Immature natural killer cell (primary cell): Measurements from ENCODE around the gene SRGAP3. TPM values are rescaled to one million over a fixed set of nuclear protein-coding genes. Genes with fewer than 3 reads are reported as not detected.

Source experiments
- DNase-seq, 3 donors: peaks; one replicate each; pipeline ENCODE4 v3.0.0; 2022; ENCODE audit warnings: mixed read lengths in 1 of 3
- H3K27ac Mint-ChIP-seq, 6 donors: one replicate each; pipeline ENCODE4 v1.8.0; 2020; ENCODE audit warnings: mixed read lengths in 6 of 6, mild to moderate bottlenecking in 5 of 6, inconsistent platforms in 4 of 6, moderate library complexity in 3 of 6
- H3K27me3 Mint-ChIP-seq, 3 donors: one replicate each; pipeline ENCODE4 v1.8.0; 2020 to 2021; ENCODE audit warnings: low read depth in 3 of 3, mild to moderate bottlenecking in 3 of 3, mixed read lengths in 3 of 3, moderate library complexity in 3 of 3, inconsistent platforms in 1 of 3
- H3K36me3 Mint-ChIP-seq, 3 donors: one replicate each; pipeline ENCODE4 v1.8.0; 2020; ENCODE audit warnings: mixed read lengths in 3 of 3, inconsistent platforms in 2 of 3, mild to moderate bottlenecking in 2 of 3
- H3K4me1 Mint-ChIP-seq, 2 donors: one replicate each; pipeline ENCODE4 v1.8.0; 2020; ENCODE audit warnings: inconsistent platforms in 2 of 2, mild to moderate bottlenecking in 2 of 2, mixed read lengths in 2 of 2, moderate library complexity in 1 of 2
- H3K4me3 Mint-ChIP-seq, 5 donors: one replicate each; pipeline ENCODE4 v1.8.0; 2020; ENCODE audit warnings: mild to moderate bottlenecking in 5 of 5, mixed read lengths in 5 of 5, inconsistent platforms in 3 of 5, moderate library complexity in 3 of 5
- H3K9me3 Mint-ChIP-seq, 6 donors: one replicate each; pipeline ENCODE4 v1.8.0; 2020; ENCODE audit warnings: mild to moderate bottlenecking in 6 of 6, mixed read lengths in 6 of 6, inconsistent platforms in 4 of 6, moderate library complexity in 3 of 6
- polyA plus RNA-seq, 3 donors: library from polyadenylated mRNA; unstranded; fragments of 300-500 nt; fragmentation: Illumina TruSeq; gene quantifications; one replicate each; pipeline ENCODE4 v1.2.3, GENCODE V29; 2021

Gene SRGAP3
- polyA plus RNA-seq, 3 donors from 2014 or later, result 0.29 to 0.99 TPM; not detected in 1

- no peak overlapping the region for H3K4me3 Mint-ChIP-seq
- H3K9me3 Mint-ChIP-seq, result peaks cover 0 to 6% (median 1%) of the 10 kb centered on the region in 6 donors
- H3K27ac Mint-ChIP-seq, result no peak overlapping the region
- H3K36me3 Mint-ChIP-seq, result peaks cover 0 to 6% (median 3%) of the 10 kb centered on the region in 3 donors
- no peak for DNase-seq
- no peaks in the 10 kb centered on the region for H3K4me1 Mint-ChIP-seq
- H3K27me3 Mint-ChIP-seq, result peaks cover 0 to 14% (median 1%) of the 10 kb centered on the region in 3 donors
Observed at GRCh38 chr3:9066775-9067174, 182.7 kb downstream of the SRGAP3 start.

- Mint-ChIP-seq H3K4me1 (no peaks in the 10 kb centered on the region), H3K9me3 (peaks cover 0 to 6% (median 1%) of the 10 kb centered on the region in 6 donors), H3K27ac (no peak overlapping the region), H3K36me3 (peaks cover 0 to 6% (median 3%) of the 10 kb centered on the region in 3 donors), H3K27me3 (peaks cover 0 to 14% (median 1%) of the 10 kb centered on the region in 3 donors), H3K4me3 (no peak overlapping the region)
- no peak for DNase-seq
Observed at GRCh38 chr3:9066141-9066540, 183.3 kb downstream of the SRGAP3 start.

GRCh38 chr3:9064850-9065249 lies 184.6 kb downstream of the SRGAP3 start:
- no peak for DNase-seq
- peaks cover 0 to 11% (median 1%) of the 10 kb centered on the region in 3 donors for H3K27me3 Mint-ChIP-seq
- no peak overlapping the region for H3K4me3 Mint-ChIP-seq
- H3K36me3 Mint-ChIP-seq, result peaks cover 0 to 6% (median 3%) of the 10 kb centered on the region in 3 donors
- H3K9me3 Mint-ChIP-seq, result peaks cover 0 to 6% (median 1%) of the 10 kb centered on the region in 6 donors
- H3K4me1 Mint-ChIP-seq, result no peaks in the 10 kb centered on the region
- no peak overlapping the region for H3K27ac Mint-ChIP-seq

GRCh38 chr3:9064251-9064650 lies 185.2 kb downstream of the SRGAP3 start:
- peaks cover 0 to 11% (median 3%) of the 10 kb centered on the region in 3 donors for H3K27me3 Mint-ChIP-seq

GRCh38 chr3:9062570-9062969 lies 186.9 kb downstream of the SRGAP3 start:
- Mint-ChIP-seq H3K4me3 (no peak overlapping the region), H3K27ac (no peak overlapping the region), H3K9me3 (peaks cover 0 to 6% (median 1%) of the 10 kb centered on the region in 6 donors), H3K27me3 (peaks cover 0 to 11% (median 4%) of the 10 kb centered on the region in 3 donors), H3K4me1 (no peaks in the 10 kb centered on the region), H3K36me3 (peaks cover 0 to 6% (median 3%) of the 10 kb centered on the region in 3 donors)
- DNase-seq, result no peak

More at GRCh38 chr3:9064251-9064650, 185.2 kb downstream of the SRGAP3 start:
- Mint-ChIP-seq H3K4me1 (no peaks in the 10 kb centered on the region), H3K36me3 (peaks cover 0 to 6% (median 3%) of the 10 kb centered on the region in 3 donors), H3K4me3 (no peak overlapping the region), H3K9me3 (peaks cover 0 to 6% (median 1%) of the 10 kb centered on the region in 6 donors), H3K27ac (no peak overlapping the region)
- no peak for DNase-seq

- H3K4me1 Mint-ChIP-seq, result no peaks in the 10 kb centered on the region
- DNase-seq, result no peak
Observed at GRCh38 chr3:9061634-9062033, 187.8 kb downstream of the SRGAP3 start.

GRCh38 chr3:9059489-9060400 lies 189.7 kb downstream of the SRGAP3 start:
- H3K9me3 Mint-ChIP-seq, result peaks cover 0 to 6% (median 1%) of the 10 kb centered on the region in 6 donors
- no peak for DNase-seq
- H3K4me3 Mint-ChIP-seq, result no peak overlapping the region
- no peaks in the 10 kb centered on the region for H3K4me1 Mint-ChIP-seq
- H3K27me3 Mint-ChIP-seq, result peaks cover 0 to 11% (median 4%) of the 10 kb centered on the region in 3 donors
- H3K36me3 Mint-ChIP-seq, result peaks cover 0 to 6% (median 3%) of the 10 kb centered on the region in 3 donors
- no peak overlapping the region for H3K27ac Mint-ChIP-seq

More at GRCh38 chr3:9061634-9062033, 187.8 kb downstream of the SRGAP3 start:
- peaks cover 0 to 6% (median 1%) of the 10 kb centered on the region in 6 donors for H3K9me3 Mint-ChIP-seq
- H3K4me3 Mint-ChIP-seq, result no peak overlapping the region
- no peak overlapping the region for H3K27ac Mint-ChIP-seq
- H3K36me3 Mint-ChIP-seq, result peaks cover 0 to 6% (median 3%) of the 10 kb centered on the region in 3 donors
- peaks cover 0 to 11% (median 4%) of the 10 kb centered on the region in 3 donors for H3K27me3 Mint-ChIP-seq

GRCh38 chr3:9056581-9056980 lies 192.9 kb downstream of the SRGAP3 start:
- DNase-seq, result no peak
- no peak overlapping the region for H3K27ac Mint-ChIP-seq
- peaks cover 0 to 3% (median 0%) of the 10 kb centered on the region in 3 donors for H3K27me3 Mint-ChIP-seq
- H3K9me3 Mint-ChIP-seq, result no peaks in the 10 kb centered on the region
- no peak overlapping the region for H3K4me3 Mint-ChIP-seq
- H3K4me1 Mint-ChIP-seq, result no peaks in the 10 kb centered on the region
- H3K36me3 Mint-ChIP-seq, result peaks cover 0 to 4% (median 0%) of the 10 kb centered on the region in 3 donors

- H3K36me3 Mint-ChIP-seq, result peaks cover 0 to 4% (median 0%) of the 10 kb centered on the region in 3 donors
- no peaks in the 10 kb centered on the region for H3K4me1 Mint-ChIP-seq
- peaks cover 0 to 2% (median 0%) of the 10 kb centered on the region in 6 donors for H3K9me3 Mint-ChIP-seq
- DNase-seq, result no peak
- no peak overlapping the region for H3K4me3 Mint-ChIP-seq
- H3K27ac Mint-ChIP-seq, result no peak overlapping the region
- peaks cover 0 to 2% (median 0%) of the 10 kb centered on the region in 3 donors for H3K27me3 Mint-ChIP-seq
Observed at GRCh38 chr3:9047452-9048346, 201.7 kb downstream of the SRGAP3 start.

- H3K4me3 Mint-ChIP-seq, result no peak overlapping the region
- no peak for DNase-seq
- no peaks in the 10 kb centered on the region for H3K4me1 Mint-ChIP-seq
- H3K9me3 Mint-ChIP-seq, result peaks cover 0 to 2% (median 0%) of the 10 kb centered on the region in 6 donors
- no peaks in the 10 kb centered on the region for H3K36me3 Mint-ChIP-seq
- peaks cover 0 to 4% (median 0%) of the 10 kb centered on the region in 3 donors for H3K27me3 Mint-ChIP-seq
- H3K27ac Mint-ChIP-seq, result no peak overlapping the region
Observed at GRCh38 chr3:9045371-9045770, 204.1 kb downstream of the SRGAP3 start.

- DNase-seq, result no peak
- no peaks in the 10 kb centered on the region for H3K36me3 Mint-ChIP-seq
- peaks cover 0 to 2% (median 0%) of the 10 kb centered on the region in 6 donors for H3K9me3 Mint-ChIP-seq
- H3K27me3 Mint-ChIP-seq, result peaks cover 0 to 4% (median 0%) of the 10 kb centered on the region in 3 donors
- no peak overlapping the region for H3K4me3 Mint-ChIP-seq
- H3K27ac Mint-ChIP-seq, result no peak overlapping the region
- no peaks in the 10 kb centered on the region for H3K4me1 Mint-ChIP-seq
Observed at GRCh38 chr3:9043063-9043462, 206.4 kb downstream of the SRGAP3 start.

GRCh38 chr3:9041626-9042025 lies 207.8 kb downstream of the SRGAP3 start:
- no peaks in the 10 kb centered on the region for H3K4me1 Mint-ChIP-seq
- no peak overlapping the region for H3K27ac Mint-ChIP-seq
- peaks cover 0 to 2% (median 0%) of the 10 kb centered on the region in 6 donors for H3K9me3 Mint-ChIP-seq
- H3K36me3 Mint-ChIP-seq, result no peaks in the 10 kb centered on the region
- DNase-seq, result no peak
- H3K4me3 Mint-ChIP-seq, result no peak overlapping the region
- H3K27me3 Mint-ChIP-seq, result peaks cover 0 to 2% (median 0%) of the 10 kb centered on the region in 3 donors

- DNase-seq, result no peak
- Mint-ChIP-seq H3K27me3 (peaks cover 0 to 2% (median 0%) of the 10 kb centered on the region in 3 donors), H3K9me3 (peaks cover 0 to 2% (median 0%) of the 10 kb centered on the region in 6 donors), H3K4me3 (no peak overlapping the region), H3K27ac (no peak overlapping the region), H3K4me1 (no peaks in the 10 kb centered on the region), H3K36me3 (no peaks in the 10 kb centered on the region)
Observed at GRCh38 chr3:9040996-9041395, 208.4 kb downstream of the SRGAP3 start.
